K562 (cell line): Measurements from ENCODE around the gene TMEM187. TPM values are rescaled to one million over a fixed set of nuclear protein-coding genes. Genes with fewer than 3 reads are reported as not detected.

Experiments used
- ATAC-seq: fragments of 200-7000 bp; cut with Tn5 transposase; 3 replicates; pipeline ENCODE4 v1.9.1; 2020; ENCODE audit warnings: moderate library complexity
- BruUV-seq: library from RNA; stranded (reverse); fragments of 400-500 nt; replicated peaks from 2 replicates; lab custom pipeline; 2021; lab: Mats Ljungman, UMichigan
- CTCF ChIA-PET: fragments of 300-600 bp; formaldehyde crosslinking; extraction: SDS; loops from one replicate; lab custom pipeline; 2021; ENCODE audit warnings: low intra/inter-chr PET ratio; lab: Yijun Ruan, JAX
- POLR2A ChIA-PET: fragments of 300-600, 350-650 bp; sonication (Branson Sonifier 250); formaldehyde crosslinking; extraction: SDS; loops from one replicate; lab custom pipeline; 2021; ENCODE audit warnings: antibody characterized with exemption, inconsistent platforms; lab: Yijun Ruan, JAX
- DNase-seq, 4 experiments: peaks; one replicate each; pipeline versions ENCODE4 v3.0.0 to v3.0.0-alpha.2; 2011 to 2018; ENCODE audit warnings: low spot score in 3 of 4, mixed read lengths in 3 of 4; ENCODE audit errors: extremely low read depth in 1 of 4
- FAIRE-seq: peaks from 2 replicates; lab custom pipeline; 2011; peaks lifted over from hg19 to GRCh38; lab: Jason Lieb, UNC
- H2AFZ ChIP-seq: 2 replicates; pipeline ENCODE4 v1.6.0; 2011; ENCODE audit warnings: low read depth, low read length, control low read depth, inconsistent platforms
- H3K27ac ChIP-seq: fragments of 200-600 bp; 3 replicates; pipeline ENCODE4 v1.8.0; 2011; ENCODE audit warnings: low read depth, mild to moderate bottlenecking, control low read depth, inconsistent platforms, low read length, moderate library complexity, mixed read lengths; ENCODE audit errors: extremely low read depth
- H3K27me3 ChIP-seq, 2 experiments: fragments of 300-600 bp in 1 of 2; 2 replicates in 1 of 2; 3 replicates in 1 of 2; pipeline versions ENCODE4 v1.6.0 to v1.8.0; 2011; ENCODE audit warnings: inconsistent platforms in 2 of 2, low read length in 2 of 2, mild to moderate bottlenecking in 1 of 2, mixed read lengths in 1 of 2, moderate library complexity in 1 of 2; ENCODE audit not compliant: control insufficient read depth in 2 of 2, insufficient read depth in 2 of 2
- H3K36me3 ChIP-seq: fragments of 300-600 bp; 3 replicates; pipeline ENCODE4 v1.8.0; 2011; ENCODE audit warnings: mild to moderate bottlenecking, low read length, inconsistent platforms; ENCODE audit not compliant: control insufficient read depth, insufficient read depth
- H3K4me1 ChIP-seq, 2 experiments: fragments of 200-600 bp in 1 of 2; replicated peaks in 1 of 2; 2 replicates in 1 of 2; 3 replicates in 1 of 2; pipeline versions ENCODE4 v1.5.1 to v1.8.0; 2011; ENCODE audit warnings: inconsistent platforms in 2 of 2, low read length in 2 of 2, mild to moderate bottlenecking in 1 of 2, mixed read lengths in 1 of 2, moderate library complexity in 1 of 2; ENCODE audit not compliant: control insufficient read depth in 2 of 2, insufficient read depth in 2 of 2
- H3K4me2 ChIP-seq: 2 replicates; pipeline ENCODE4 v1.6.1; 2011; ENCODE audit warnings: low read length, control low read depth, inconsistent platforms, mixed read lengths; ENCODE audit not compliant: insufficient read depth
- H3K4me3 ChIP-seq: fragments of 200-600 bp; sonication (generic), shearing (Covaris generic); 2 replicates; pipeline ENCODE4 v1.5.1; 2016; ENCODE audit warnings: control low read depth, inconsistent platforms
- H3K79me2 ChIP-seq: fragments of 200-600 bp; 3 replicates; pipeline ENCODE4 v1.8.0; 2011; ENCODE audit warnings: low read length, inconsistent platforms; ENCODE audit not compliant: control insufficient read depth, insufficient read depth
- H3K9ac ChIP-seq, 2 experiments: 2 replicates each; pipeline versions ENCODE4 v1.6.0 to v1.6.1; 2011; ENCODE audit warnings: low read depth in 2 of 2, low read length in 2 of 2, control low read depth in 1 of 2, inconsistent platforms in 1 of 2, mild to moderate bottlenecking in 1 of 2, mixed read lengths in 1 of 2; ENCODE audit not compliant: insufficient read depth in 1 of 2
- H3K9me1 ChIP-seq: one replicate; pipeline ENCODE4 v1.6.0; 2011; ENCODE audit warnings: inconsistent platforms, mild to moderate bottlenecking, low read length, moderate library complexity; ENCODE audit not compliant: control insufficient read depth, insufficient read depth
- H3K9me3 ChIP-seq: replicated peaks from 2 replicates; pipeline ENCODE4 v1.5.1; 2011; ENCODE audit warnings: low read depth, low read length, inconsistent platforms; ENCODE audit not compliant: control insufficient read depth, insufficient read depth
- H4K20me1 ChIP-seq: replicated peaks from 2 replicates; pipeline ENCODE4 v1.6.1; 2011; ENCODE audit warnings: low read length, inconsistent platforms, mixed read lengths; ENCODE audit not compliant: control insufficient read depth, insufficient read depth
- DIDO1 ChIP-seq: fragments of 450-650 bp; IDR thresholded peaks from 2 replicates; pipeline ENCODE4 v1.6.1; 2016; ENCODE audit warnings: low read depth, missing biosample characterization, missing genetic modification characterization
- POLR2G ChIP-seq: fragments of 200-400 bp; formaldehyde crosslinking; IDR thresholded peaks from 2 replicates; pipeline ENCODE4 v1.6.1; 2017; ENCODE audit warnings: low read depth, mild to moderate bottlenecking, antibody characterized with exemption, low read length, moderate library complexity
- RBFOX2 ChIP-seq: fragments of 200-400 bp; formaldehyde crosslinking; IDR thresholded peaks from 2 replicates; pipeline ENCODE4 v1.6.1; 2017; ENCODE audit warnings: low read depth, mild to moderate bottlenecking, low read length, moderate library complexity
- ZBTB9 ChIP-seq: fragments of 450-650 bp; formaldehyde crosslinking; IDR thresholded peaks from 2 replicates; pipeline ENCODE4 v1.4.0; 2020; ENCODE audit warnings: mild to moderate bottlenecking, moderate library complexity
- ZNF699 ChIP-seq: fragments of 250-450 bp; sonication (Bioruptor Pico); IDR thresholded peaks from 2 replicates; pipeline ENCODE4 v1.8.0; 2021; ENCODE audit warnings: mild to moderate bottlenecking, moderate library complexity; ENCODE audit not compliant: insufficient replicate concordance
- WGBS: fragments of 100-300 bp; shearing (Covaris generic); methylation state at CpG from one replicate; pipeline ENCODE4 v1.1.6; 2016; ENCODE audit warnings: low coverage, mixed read lengths; ENCODE audit not compliant: insufficient coverage; ENCODE audit errors: missing lambda C conversion rate; 5-methylcytosine and 5-hydroxymethylcytosine counted together
- in situ Hi-C: fragments of 300-500 bp; cut with MboI; formaldehyde crosslinking; loops from 4 replicates; pipeline ENCODE4 v1.15.0; 2018; ENCODE audit warnings: inconsistent platforms, mixed read lengths
- intact Hi-C: fragments of 100-400 bp; cut with micrococcal nuclease; formaldehyde crosslinking; loops from 2 replicates; pipeline ENCODE4 v1.14.2; 2022
- polyA plus RNA-seq, 8 experiments: library from polyadenylated mRNA; depleted of rRNA in 4 of 8; stranded (reverse) in 5 of 8; unstranded in 3 of 8; fragments of >200 nt; fragmentation: Nextera tagmentation in 2 of 8; fragmentation: Illumina TruSeq in 1 of 8; extraction: Ambion mirVana in 2 of 8; extraction: Trizol in 1 of 8; gene quantifications; 2 replicates each; pipeline versions ENCODE4 v1.2.1 to v1.2.3, GENCODE V29; 2011 to 2014; ENCODE audit warnings: inconsistent platforms in 1 of 8, missing spikeins in 1 of 8
- total RNA-seq, 7 experiments: library from RNA; depleted of rRNA in 6 of 7; stranded (reverse); fragments of >200 nt in 6 of 7; fragmentation: Illumina TruSeq in 2 of 7; extraction: Trizol in 2 of 7; gene quantifications; 2 replicates each; pipeline versions ENCODE4 v1.2.1 to v1.2.3, GENCODE V29; 2011 to 2021; ENCODE audit warnings: low replicate concordance in 1 of 7

TMEM187 gene
- total and polyA plus RNA-seq, 9 of the 15 experiments (the other 6 are each of a cell fraction or from before 2014, with no cell fraction given): 0.13 to 6.4 (median 1.6) TPM

GRCh38 chrX:153957224-153957623 lies 15.3 kb upstream of the TMEM187 start (continued):
- no peak for TF ChIP-seq ZBTB9 (CRISPR knock-in tag)
- TF ChIP-seq, all 486 proteins: peak for 0

- Histone ChIP-seq H3K9ac (no peak overlapping the region), H2AFZ (no peak overlapping the region), H3K9me1 (no peaks in the 10 kb centered on the region)
- TF ChIP-seq RBFOX2: peak; percentile 52
- no peak for TF ChIP-seq ZNF699 (CRISPR knock-in tag)
- TF ChIP-seq DIDO1 (tag): no peak
- TF ChIP-seq POLR2G: peak; percentile 44; the same call in 1 of the 2 replicates
- TF ChIP-seq, all 486 proteins: peak for 2
- H3K36me3 ChIP-seq: peaks cover 100% of the 10 kb centered on the region; the same call in 2 of the 3 replicates
- CTCF ChIA-PET: interaction anchor here (1.2 kb wide), 1 partner anchor 11 kb away, joined by 3 read pairs; no protein-coding TSS in a partner anchor
- no peak overlapping the region for H3K4me3 ChIP-seq
- no peaks in the 10 kb centered on the region for H4K20me1 ChIP-seq
- POLR2A ChIA-PET: interaction anchor here (1.2 to 4.2 kb wide), 4 partner anchors 8 to 13 kb away, joined by 3 to 24 read pairs (median 4); partner anchors contain the start of gene HCFC1
- peaks cover 14% of the 10 kb centered on the region for H3K79me2 ChIP-seq
- H3K27me3 ChIP-seq: no peaks in the 10 kb centered on the region
- BruUV-seq: no TSS peak
- H3K27ac ChIP-seq: no peak overlapping the region
- H3K4me2 ChIP-seq: no peak overlapping the region
- WGBS: 97% methylated on average over 5 of the region's 14 CpGs
- ATAC-seq (no peak), DNase-seq (no peak), FAIRE-seq (no peak)
- in situ Hi-C loops: no loop called here
- intact Hi-C loops: no loop called here
- H3K4me1 ChIP-seq: peaks cover 0 to 8% of the 10 kb centered on the region in 2 experiments; a peak in 2 of 5 replicates
- H3K9me3 ChIP-seq: no peaks in the 10 kb centered on the region
Observed at GRCh38 chrX:153958605-153959004, 13.9 kb upstream of the TMEM187 start.
